DND-41 (cell line): ENCODE data around the gene IP6K2.
"Not testable (repeated sequence)": the region's sequence is repeated elsewhere in the genome, so short reads cannot be mapped to it uniquely, and the experiment has no call there.

Experiments used
- EZH2 ChIP-seq: IDR thresholded peaks from 3 replicates; pipeline ENCODE4 v1.6.1; 2012; ENCODE audit warnings: borderline replicate concordance, low read depth, mild to moderate bottlenecking, moderate library complexity, low read length, inconsistent platforms; ENCODE audit not compliant: severe bottlenecking
- TF ChIP-seq, protein P1 (sequence below): IDR thresholded peaks from 2 replicates; pipeline ENCODE4 v1.5.1; 2012; ENCODE audit warnings: borderline replicate concordance, low read length, moderate library complexity, mild to moderate bottlenecking; ENCODE audit not compliant: poor library complexity, severe bottlenecking; ENCODE audit errors: extremely low read depth

DNA sequence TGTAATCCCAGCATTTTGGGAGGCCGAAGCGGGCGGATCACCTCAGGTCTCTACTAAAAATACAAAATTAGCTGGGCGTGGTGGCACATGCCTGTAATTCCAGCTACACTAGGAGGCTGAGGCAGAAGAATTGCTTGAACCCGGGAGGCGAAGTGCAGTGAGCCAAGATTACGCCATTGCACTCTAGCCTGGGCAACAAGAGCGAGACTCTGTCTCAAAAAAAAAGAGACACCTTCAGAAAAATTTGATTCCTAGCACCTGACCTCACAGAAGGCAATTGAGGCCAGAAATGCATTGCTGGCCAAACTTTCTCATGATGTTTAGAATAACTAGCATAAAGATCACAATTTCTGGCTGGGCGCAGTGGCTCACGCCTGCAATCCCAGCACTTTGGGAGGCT, 24.2 kb upstream of the IP6K2 start:
- TF ChIP-seq, protein P1, sequence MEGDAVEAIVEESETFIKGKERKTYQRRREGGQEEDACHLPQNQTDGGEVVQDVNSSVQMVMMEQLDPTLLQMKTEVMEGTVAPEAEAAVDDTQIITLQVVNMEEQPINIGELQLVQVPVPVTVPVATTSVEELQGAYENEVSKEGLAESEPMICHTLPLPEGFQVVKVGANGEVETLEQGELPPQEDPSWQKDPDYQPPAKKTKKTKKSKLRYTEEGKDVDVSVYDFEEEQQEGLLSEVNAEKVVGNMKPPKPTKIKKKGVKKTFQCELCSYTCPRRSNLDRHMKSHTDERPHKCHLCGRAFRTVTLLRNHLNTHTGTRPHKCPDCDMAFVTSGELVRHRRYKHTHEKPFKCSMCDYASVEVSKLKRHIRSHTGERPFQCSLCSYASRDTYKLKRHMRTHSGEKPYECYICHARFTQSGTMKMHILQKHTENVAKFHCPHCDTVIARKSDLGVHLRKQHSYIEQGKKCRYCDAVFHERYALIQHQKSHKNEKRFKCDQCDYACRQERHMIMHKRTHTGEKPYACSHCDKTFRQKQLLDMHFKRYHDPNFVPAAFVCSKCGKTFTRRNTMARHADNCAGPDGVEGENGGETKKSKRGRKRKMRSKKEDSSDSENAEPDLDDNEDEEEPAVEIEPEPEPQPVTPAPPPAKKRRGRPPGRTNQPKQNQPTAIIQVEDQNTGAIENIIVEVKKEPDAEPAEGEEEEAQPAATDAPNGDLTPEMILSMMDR: not testable (repeated sequence)
- TF ChIP-seq EZH2: not testable (repeated sequence)
